ENCODE data around the gene NECTIN2. TPM values are rescaled to one million over a fixed set of nuclear protein-coding genes. Genes with fewer than 3 reads are reported as not detected.
A peak's percentile ranks its signal among the peaks of the same experiment; 100 is the strongest.

Gene NECTIN2
- total RNA-seq: under 1 TPM; 0.22 to 0.66 TPM
- polyA plus RNA-seq: 0.47 TPM

- Mint-ChIP-seq H3K27me3 (peaks cover 25 to 28% of the 10 kb centered on the region in 2 donors), H3K27ac (peak within 1 kb of the TSS in 7 of 8 donors; percentile 2 to 95 (median 81)), H3K9me3 (peaks cover 0 to 2% (median 0%) of the 10 kb centered on the region in 5 donors), H3K36me3 (peaks cover 0 to 3% (median 0%) of the 10 kb centered on the region in 3 donors), H3K4me1 (peaks cover 20 to 31% (median 20%) of the 10 kb centered on the region in 3 donors), H3K4me3 (peak within 1 kb of the TSS; percentile 77 to 91 (median 87))
- H3K9me3 ChIP-seq (ENCODE audit: low read length): no peaks in the 10 kb centered on the region
- H3K27ac ChIP-seq (ENCODE audit: low read depth, low read length): peak within 1 kb of the TSS; percentile 68
- ChIA-PET POLR2A (no interaction called here), CTCF (interaction anchor here (1.0 kb wide), 1 partner anchor 70 kb away, joined by 3 read pairs; no protein-coding TSS in a partner anchor)
- DNase-seq: peak; percentile 54 to 75 (median 64)
- H3K27me3 ChIP-seq (ENCODE audit: insufficient read depth, low read length, poor library complexity, severe bottlenecking): no peaks in the 10 kb centered on the region
- no peaks in the 10 kb centered on the region for H3K36me3 ChIP-seq (ENCODE audit: insufficient read depth, low read length)
- H3K4me1 ChIP-seq (ENCODE audit: insufficient read depth, low read length): peaks cover 24% of the 10 kb centered on the region
- peak within 1 kb of the TSS; percentile 54 for H3K4me3 ChIP-seq (ENCODE audit: low read length)
These were observed at the start of gene NECTIN2 for GRCh38 chr19:44845612-44846454. TSS of gene NECTIN2 (plus strand) at chr19:44846297. CDS start at chr19:44846526, 229 bp downstream.

GRCh38 chr19:44796701-44797115, 49.4 kb upstream of the NECTIN2 start:
- Histone ChIP-seq H3K27me3 (ENCODE audit: insufficient read depth, low read length, poor library complexity, severe bottlenecking) (no peaks in the 10 kb centered on the region), H3K4me1 (ENCODE audit: insufficient read depth, low read length) (no peaks in the 10 kb centered on the region), H3K4me3 (ENCODE audit: low read length) (no peak overlapping the region), H3K9me3 (ENCODE audit: low read length) (no peaks in the 10 kb centered on the region), H3K36me3 (ENCODE audit: insufficient read depth, low read length) (no peaks in the 10 kb centered on the region), H3K27ac (ENCODE audit: low read depth, low read length) (no peak overlapping the region)
- Mint-ChIP-seq H3K4me1 (peaks cover 5 to 10% (median 8%) of the 10 kb centered on the region in 3 donors), H3K27me3 (peaks cover 0 to 2% of the 10 kb centered on the region in 2 donors), H3K36me3 (no peaks in the 10 kb centered on the region), H3K4me3 (peak overlapping the region in 2 of 7 donors; percentile 7 to 46), H3K27ac (no peak overlapping the region), H3K9me3 (no peaks in the 10 kb centered on the region)
- POLR2A ChIA-PET: no interaction called here
- no peak for DNase-seq
- CTCF ChIA-PET: interaction anchor here (1.5 kb wide), 1 partner anchor 48 kb away, joined by 3 read pairs; no protein-coding TSS in a partner anchor

GRCh38 chr19:44799627-44800346, 46.3 kb upstream of the NECTIN2 start:
- no peak overlapping the region for H3K27ac Mint-ChIP-seq
- DNase-seq: no peak
- ChIA-PET CTCF (interaction anchor here (0.7 kb wide), 1 partner anchor 76 kb away, joined by 3 read pairs; no protein-coding TSS in a partner anchor), POLR2A (no interaction called here)
- H3K27ac ChIP-seq (ENCODE audit: low read depth, low read length): no peak overlapping the region
- peaks cover 5 to 10% (median 8%) of the 10 kb centered on the region in 3 donors for H3K4me1 Mint-ChIP-seq
- H3K9me3 ChIP-seq (ENCODE audit: low read length): no peaks in the 10 kb centered on the region
- no peaks in the 10 kb centered on the region for H3K36me3 ChIP-seq (ENCODE audit: insufficient read depth, low read length)
- no peaks in the 10 kb centered on the region for H3K9me3 Mint-ChIP-seq
- H3K27me3 Mint-ChIP-seq: peaks cover 2 to 4% of the 10 kb centered on the region in 2 donors
- H3K36me3 Mint-ChIP-seq: no peaks in the 10 kb centered on the region
- H3K27me3 ChIP-seq (ENCODE audit: insufficient read depth, low read length, poor library complexity, severe bottlenecking): no peaks in the 10 kb centered on the region
- no peaks in the 10 kb centered on the region for H3K4me1 ChIP-seq (ENCODE audit: insufficient read depth, low read length)
- H3K4me3 Mint-ChIP-seq: no peak overlapping the region
- no peak overlapping the region for H3K4me3 ChIP-seq (ENCODE audit: low read length)

GRCh38 chr19:44800461-44800860, 45.6 kb upstream of the NECTIN2 start:
- Histone ChIP-seq H3K4me1 (ENCODE audit: insufficient read depth, low read length) (no peaks in the 10 kb centered on the region), H3K4me3 (ENCODE audit: low read length) (no peak overlapping the region), H3K9me3 (ENCODE audit: low read length) (no peaks in the 10 kb centered on the region), H3K27me3 (ENCODE audit: insufficient read depth, low read length, poor library complexity, severe bottlenecking) (no peaks in the 10 kb centered on the region), H3K36me3 (ENCODE audit: insufficient read depth, low read length) (no peaks in the 10 kb centered on the region), H3K27ac (ENCODE audit: low read depth, low read length) (no peak overlapping the region)
- H3K27ac Mint-ChIP-seq: peak overlapping the region in 1 of 8 donors; percentile 19
- no peak overlapping the region for H3K4me3 Mint-ChIP-seq
- POLR2A ChIA-PET: no interaction called here
- H3K36me3 Mint-ChIP-seq: no peaks in the 10 kb centered on the region
- no peaks in the 10 kb centered on the region for H3K9me3 Mint-ChIP-seq
- CTCF ChIA-PET: no interaction called here
- H3K27me3 Mint-ChIP-seq: peaks cover 2 to 4% of the 10 kb centered on the region in 2 donors
- DNase-seq: peak; percentile 58 to 84 (median 70)
- peaks cover 5 to 10% (median 8%) of the 10 kb centered on the region in 3 donors for H3K4me1 Mint-ChIP-seq

- no peak overlapping the region for H3K4me3 ChIP-seq (ENCODE audit: low read length)
- CTCF ChIA-PET: interaction anchor here (1.1 to 1.4 kb wide), 2 partner anchors 34 to 41 kb away, joined by 3 to 4 read pairs; no protein-coding TSS in a partner anchor
These were observed 42.4 kb upstream of the NECTIN2 start for GRCh38 chr19:44803442-44804428.

GRCh38 chr19:44806291-44806690, 39.8 kb upstream of the NECTIN2 start:
- ChIA-PET CTCF (no interaction called here), POLR2A (no interaction called here)
- no peak overlapping the region for H3K4me3 ChIP-seq (ENCODE audit: low read length)
- H3K27ac ChIP-seq (ENCODE audit: low read depth, low read length): no peak overlapping the region
- Mint-ChIP-seq H3K27me3 (peaks cover 21 to 25% of the 10 kb centered on the region in 2 donors), H3K4me1 (peaks cover 0 to 10% (median 0%) of the 10 kb centered on the region in 3 donors), H3K36me3 (no peaks in the 10 kb centered on the region), H3K9me3 (no peaks in the 10 kb centered on the region), H3K4me3 (no peak overlapping the region), H3K27ac (no peak overlapping the region)
- DNase-seq: no peak
- H3K4me1 ChIP-seq (ENCODE audit: insufficient read depth, low read length): peaks cover 5% of the 10 kb centered on the region
- peaks cover 7% of the 10 kb centered on the region for H3K27me3 ChIP-seq (ENCODE audit: insufficient read depth, low read length, poor library complexity, severe bottlenecking)
- H3K36me3 ChIP-seq (ENCODE audit: insufficient read depth, low read length): no peaks in the 10 kb centered on the region
- no peaks in the 10 kb centered on the region for H3K9me3 ChIP-seq (ENCODE audit: low read length)

More at GRCh38 chr19:44803442-44804428, 42.4 kb upstream of the NECTIN2 start:
- Histone ChIP-seq H3K36me3 (ENCODE audit: insufficient read depth, low read length) (no peaks in the 10 kb centered on the region), H3K27ac (ENCODE audit: low read depth, low read length) (no peak overlapping the region), H3K27me3 (ENCODE audit: insufficient read depth, low read length, poor library complexity, severe bottlenecking) (peaks cover 4% of the 10 kb centered on the region), H3K9me3 (ENCODE audit: low read length) (no peaks in the 10 kb centered on the region), H3K4me1 (ENCODE audit: insufficient read depth, low read length) (no peaks in the 10 kb centered on the region)
- Mint-ChIP-seq H3K9me3 (no peaks in the 10 kb centered on the region), H3K4me3 (no peak overlapping the region), H3K27ac (peak overlapping the region in 1 of 8 donors; percentile 58), H3K4me1 (peaks cover 0 to 6% (median 0%) of the 10 kb centered on the region in 3 donors), H3K36me3 (no peaks in the 10 kb centered on the region), H3K27me3 (peaks cover 12 to 13% of the 10 kb centered on the region in 2 donors)
- POLR2A ChIA-PET: no interaction called here
- DNase-seq: no peak

- Mint-ChIP-seq H3K27ac (no peak overlapping the region), H3K36me3 (no peaks in the 10 kb centered on the region), H3K9me3 (no peaks in the 10 kb centered on the region), H3K4me1 (peaks cover 0 to 10% (median 0%) of the 10 kb centered on the region in 3 donors), H3K4me3 (no peak overlapping the region), H3K27me3 (peaks cover 21 to 29% of the 10 kb centered on the region in 2 donors)
- Histone ChIP-seq H3K36me3 (ENCODE audit: insufficient read depth, low read length) (no peaks in the 10 kb centered on the region), H3K4me1 (ENCODE audit: insufficient read depth, low read length) (peaks cover 5% of the 10 kb centered on the region), H3K4me3 (ENCODE audit: low read length) (no peak overlapping the region), H3K27me3 (ENCODE audit: insufficient read depth, low read length, poor library complexity, severe bottlenecking) (peaks cover 7% of the 10 kb centered on the region), H3K27ac (ENCODE audit: low read depth, low read length) (no peak overlapping the region), H3K9me3 (ENCODE audit: low read length) (no peaks in the 10 kb centered on the region)
- DNase-seq: no peak
- CTCF ChIA-PET: interaction anchor here (0.6 to 0.8 kb wide), 2 partner anchors 16 to 1137 kb away, joined by 3 read pairs; no protein-coding TSS in a partner anchor
- POLR2A ChIA-PET: no interaction called here
These were observed 38.9 kb upstream of the NECTIN2 start for GRCh38 chr19:44807162-44807561.

All from CD8-positive, alpha-beta memory T cell (primary cell).